Ovary (tissue), 9 donors: ENCODE results near the gene GPR183. TPM values are rescaled to one million over a fixed set of nuclear protein-coding genes. Genes with fewer than 3 reads are reported as not detected.

ENCODE experiments used
- DNase-seq, 5 donors: peaks; one replicate each; pipeline ENCODE4 v3.0.0-alpha.2; 2019 to 2020
- H3K27ac ChIP-seq, 2 donors: fragments of 200-600 bp; one replicate each; pipeline versions ENCODE4 v1.5.1 to v1.8.0; 2019 to 2022
- H3K27me3 ChIP-seq: fragments of 200-600 bp; one replicate; pipeline ENCODE4 v1.8.0; 2022
- H3K36me3 ChIP-seq: fragments of 200-600 bp; sonication (generic); one replicate; pipeline ENCODE4 v1.5.1; 2019
- H3K4me1 ChIP-seq: one replicate; pipeline ENCODE4 v1.8.1; 2013; ENCODE audit warnings: mild to moderate bottlenecking, moderate library complexity; ENCODE audit not compliant: insufficient read depth
- H3K4me3 ChIP-seq: fragments of 200-600 bp; sonication (generic); one replicate; pipeline ENCODE4 v1.5.1; 2017
- H3K9me3 ChIP-seq, 2 donors: fragments of 200-600 bp in 1 of 2; sonication (generic) in 1 of 2; one replicate each; pipeline versions ENCODE4 v1.5.1 to v1.8.1; 2013 to 2019; ENCODE audit warnings: mild to moderate bottlenecking in 1 of 2, moderate library complexity in 1 of 2
- EP300 ChIP-seq: sonication (generic); formaldehyde crosslinking; IDR thresholded peaks from one replicate; pipeline ENCODE4 v1.6.1; 2017; ENCODE audit warnings: antibody characterized with exemption
- POLR2A ChIP-seq: fragments of 450-650 bp; IDR thresholded peaks from one replicate; pipeline ENCODE4 v1.6.1; 2017; ENCODE audit warnings: antibody characterized with exemption, mild to moderate bottlenecking, moderate library complexity
- WGBS, 3 donors: extraction: QIAGEN DNeasy Blood & Tissue Kit in 1 of 3; methylation state at CpG; one replicate each; pipeline versions ENCODE4 v1.1.5 to v1.1.7; 2013 to 2017; 5-methylcytosine and 5-hydroxymethylcytosine counted together
- intact Hi-C, 4 donors: fragments of 100-400 bp; cut with DNase I; formaldehyde crosslinking; loops; one replicate each; pipeline versions ENCODE4 v1.11.0 to v1.15.1; 2022 to 2023
- polyA plus RNA-seq, 2 donors: library from polyadenylated mRNA; stranded (reverse); fragments of 200-250 nt in 1 of 2; fragments of 350-450 nt in 1 of 2; fragmentation: Illumina TruSeq in 1 of 2; extraction: RNeasy Lipid Tissue Mini Kit (QIAGEN cat#74804) in 1 of 2; gene quantifications; one replicate each; pipeline ENCODE4 v1.2.3, GENCODE V29; 2013 to 2014
- total RNA-seq, 7 donors: library from RNA; depleted of rRNA in 2 of 7; stranded (reverse); fragments of >200 nt in 2 of 7; fragmentation: NEBNext Ultra II Directional in 3 of 7; extraction: Animal tissue kit (Norgen Biotek cat#: 25700) in 3 of 7; gene quantifications; one replicate each; pipeline versions ENCODE4 v1.1.0 to v1.2.4, GENCODE V29; 2016 to 2023
- TF ChIP-seq, protein P1 (sequence below), 3 donors: fragments of 450-650 bp in 2 of 3; fragments of 200-600 bp in 1 of 3; IDR thresholded peaks; one replicate each; pipeline versions ENCODE4 v1.5.1 to v1.8.0; 2016 to 2022; ENCODE audit warnings: antibody characterized with exemption in 3 of 3, mild to moderate bottlenecking in 1 of 3
- donor health status: DM: no; HTN: no; CAD: no; lungs with moderate emphysema.
- donor health status: DM: no; HTN: no; CAD: no.
- donor health status: Bipolar disorder and iron deficiency.
- donor health status: DM: yes; HTN: yes; CAD: no.
- donor health status: DM: no; HTN: no; CAD: no.
- donor health status: DM: yes; HTN: yes; CAD: no.

GPR183 gene
- total and polyA plus RNA-seq, 9 donors: 2.4 to 14.6 (median 5.5) TPM

DNA sequence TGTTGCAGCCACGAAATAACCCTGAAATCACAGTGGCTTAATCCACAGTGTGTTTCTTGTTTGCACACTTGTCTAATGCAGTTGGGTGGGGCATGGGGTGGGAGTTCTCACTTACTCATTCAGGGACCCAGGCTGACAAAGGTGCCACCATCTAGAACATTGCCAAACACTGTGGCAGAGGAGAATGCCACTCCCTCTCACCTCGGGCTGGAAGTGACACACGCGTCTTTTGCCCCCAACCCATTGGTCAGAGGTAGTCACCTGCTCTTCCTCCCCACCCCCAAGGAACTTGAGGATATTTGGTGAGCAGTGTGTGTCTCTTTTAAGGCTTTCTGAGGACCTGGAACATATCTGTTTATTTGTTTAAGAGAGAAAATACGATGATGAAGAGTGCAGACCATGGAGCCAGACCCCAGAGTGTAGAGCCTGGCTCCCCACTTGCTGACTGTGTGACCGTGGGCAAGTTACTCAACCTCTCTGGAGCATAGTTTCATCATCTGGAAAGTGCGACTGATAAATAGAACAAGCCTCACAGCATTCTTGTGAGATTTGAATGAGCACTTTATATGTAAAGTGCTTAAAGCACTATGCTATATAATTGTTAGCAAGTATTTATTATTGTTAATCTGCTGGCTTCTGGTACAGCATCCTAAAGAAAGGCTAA is 17.4 kb downstream of the GPR183 start:
- 88 to 89% (median 89%) methylated on average over 7 of the region's 7 CpGs for WGBS, 3 donors
- H3K27ac ChIP-seq: no peak overlapping the region

GRCh38 chr13:99289271-99289670 is 17.9 kb downstream of the GPR183 start:
- intact Hi-C loops: no loop called here
- Histone ChIP-seq H3K4me1 (peaks cover 5% of the 10 kb centered on the region), H3K9me3 (no peaks in the 10 kb centered on the region), H3K27me3 (no peaks in the 10 kb centered on the region), H3K36me3 (no peaks in the 10 kb centered on the region), H3K4me3 (no peak overlapping the region), H3K27ac (no peak overlapping the region)
- WGBS, 3 donors: 79 to 96% (median 85%) methylated on average over 2 of the region's 2 CpGs
- TF ChIP-seq, protein P1, sequence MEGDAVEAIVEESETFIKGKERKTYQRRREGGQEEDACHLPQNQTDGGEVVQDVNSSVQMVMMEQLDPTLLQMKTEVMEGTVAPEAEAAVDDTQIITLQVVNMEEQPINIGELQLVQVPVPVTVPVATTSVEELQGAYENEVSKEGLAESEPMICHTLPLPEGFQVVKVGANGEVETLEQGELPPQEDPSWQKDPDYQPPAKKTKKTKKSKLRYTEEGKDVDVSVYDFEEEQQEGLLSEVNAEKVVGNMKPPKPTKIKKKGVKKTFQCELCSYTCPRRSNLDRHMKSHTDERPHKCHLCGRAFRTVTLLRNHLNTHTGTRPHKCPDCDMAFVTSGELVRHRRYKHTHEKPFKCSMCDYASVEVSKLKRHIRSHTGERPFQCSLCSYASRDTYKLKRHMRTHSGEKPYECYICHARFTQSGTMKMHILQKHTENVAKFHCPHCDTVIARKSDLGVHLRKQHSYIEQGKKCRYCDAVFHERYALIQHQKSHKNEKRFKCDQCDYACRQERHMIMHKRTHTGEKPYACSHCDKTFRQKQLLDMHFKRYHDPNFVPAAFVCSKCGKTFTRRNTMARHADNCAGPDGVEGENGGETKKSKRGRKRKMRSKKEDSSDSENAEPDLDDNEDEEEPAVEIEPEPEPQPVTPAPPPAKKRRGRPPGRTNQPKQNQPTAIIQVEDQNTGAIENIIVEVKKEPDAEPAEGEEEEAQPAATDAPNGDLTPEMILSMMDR (IDR thresholded peaks at IDR 0.05): no peak
- no peak for TF ChIP-seq EP300
- TF ChIP-seq POLR2A: no peak
- DNase-seq: no peak

More for the DNA sequence above, 17.4 kb downstream of the GPR183 start:
- Histone ChIP-seq H3K4me3 (no peak overlapping the region), H3K4me1 (peaks cover 5% of the 10 kb centered on the region), H3K9me3 (no peaks in the 10 kb centered on the region), H3K27me3 (no peaks in the 10 kb centered on the region), H3K36me3 (no peaks in the 10 kb centered on the region)
- no peak for DNase-seq
- intact Hi-C loops: no loop called here
- TF ChIP-seq, protein P1 (IDR thresholded peaks at IDR 0.05): no peak

- Histone ChIP-seq H3K27me3 (no peaks in the 10 kb centered on the region), H3K27ac (no peak overlapping the region), H3K4me1 (peaks cover 5% of the 10 kb centered on the region), H3K36me3 (no peaks in the 10 kb centered on the region), H3K4me3 (no peak overlapping the region), H3K9me3 (no peaks in the 10 kb centered on the region)
- no peak for DNase-seq
- TF ChIP-seq POLR2A: no peak
- TF ChIP-seq, protein P1 (IDR thresholded peaks at IDR 0.05): no peak
- no peak for TF ChIP-seq EP300
- WGBS, 3 donors: 59 to 69% (median 65%) methylated on average over 2 of the region's 2 CpGs
- intact Hi-C loops: no loop called here
Observed at GRCh38 chr13:99288089-99288488, 19.1 kb downstream of the GPR183 start.

DNA sequence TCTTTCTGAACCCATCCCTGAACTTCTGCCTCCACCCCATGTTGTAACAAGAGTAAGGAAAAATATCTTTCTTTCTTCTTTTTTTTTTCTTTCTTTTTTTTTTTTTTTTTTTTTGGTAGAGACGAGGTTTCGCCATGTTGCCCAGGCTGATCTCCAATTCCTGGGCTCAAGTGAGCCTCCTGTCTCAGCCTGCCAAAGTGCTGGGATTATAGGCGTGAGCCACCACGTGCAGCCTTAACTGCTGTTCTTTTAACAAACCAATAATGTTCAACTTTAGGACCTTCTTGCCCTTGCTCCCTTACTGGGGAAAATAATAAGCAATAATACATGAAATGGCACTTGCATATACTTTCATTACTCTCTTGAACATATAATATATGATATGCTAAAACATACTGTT is 19.6 kb downstream of the GPR183 start:
- H3K27me3 ChIP-seq: no peaks in the 10 kb centered on the region
- intact Hi-C loops: no loop called here
- no peak overlapping the region for H3K27ac ChIP-seq
- no peak for TF ChIP-seq EP300
- TF ChIP-seq, protein P1 (IDR thresholded peaks at IDR 0.05): no peak
- TF ChIP-seq POLR2A: no peak
- 72 to 83% (median 78%) methylated on average over 4 of the region's 4 CpGs for WGBS, 3 donors
- DNase-seq: no peak
- no peaks in the 10 kb centered on the region for H3K36me3 ChIP-seq
- H3K4me1 ChIP-seq: peaks cover 5% of the 10 kb centered on the region
- no peaks in the 10 kb centered on the region for H3K9me3 ChIP-seq
- H3K4me3 ChIP-seq: no peak overlapping the region
